ENCODE results near the gene KLF17. TPM values are rescaled to one million over a fixed set of nuclear protein-coding genes. Genes with fewer than 3 reads are reported as not detected.

KLF17 gene
- total and polyA plus RNA-seq, 2 donors (not counting 1 experiment from before 2014, with no cell fraction given): not detected

- no peak overlapping the region for H2AFZ ChIP-seq (ENCODE audit: insufficient read depth, low read depth, low read length, poor library complexity, severe bottlenecking)
- DNase-seq (no peak), ATAC-seq (ENCODE audit: low read depth) (no peak)
- Mint-ChIP-seq H3K4me3 (no peak overlapping the region), H3K9me3 (ENCODE audit: insufficient read depth) (no peaks in the 10 kb centered on the region), H3K27me3 (peaks cover 15% of the 10 kb centered on the region), H3K27ac (no peak overlapping the region), H3K4me1 (no peaks in the 10 kb centered on the region)
- no peak overlapping the region for H3K4me3 ChIP-seq (ENCODE audit: control extremely low read depth in 1 of 5, extremely low read depth in 1 of 5, insufficient read depth in 1 of 5, low read depth in 2 of 5, low read length in 4 of 5)
- ChIA-PET POLR2A (no interaction called here), CTCF (no interaction called here)
- H4K20me1 ChIP-seq (ENCODE audit: control insufficient read depth, insufficient read depth, low read length, poor library complexity, severe bottlenecking): no peaks in the 10 kb centered on the region
- intact Hi-C loops (cut with micrococcal nuclease): no loop called here
- H3K27ac ChIP-seq (ENCODE audit: low read length in 2 of 2): no peak overlapping the region
- no peaks in the 10 kb centered on the region for H3K36me3 ChIP-seq (replicated peaks in 1 of 2; ENCODE audit: control extremely low read depth in 1 of 2, control insufficient read depth in 1 of 2, extremely low read depth in 1 of 2, insufficient read depth in 2 of 2, low read length in 1 of 2)
- TF ChIP-seq CTCF (IDR thresholded peaks at IDR 0.05) (no peak), EZH2 (IDR thresholded peaks at IDR 0.05; ENCODE audit: borderline replicate concordance, insufficient read depth, low read depth, low read length, poor library complexity, severe bottlenecking) (no peak)
- WGBS (ENCODE audit: insufficient coverage): 89% methylated on average over 13 of the region's 19 CpGs
- no peak overlapping the region for H3K4me2 ChIP-seq (replicated peaks; ENCODE audit: low read depth, low read length, poor library complexity, severe bottlenecking)
- no peaks in the 10 kb centered on the region for H3K79me2 ChIP-seq (ENCODE audit: control insufficient read depth, insufficient read depth, low read length)
- no peaks in the 10 kb centered on the region for H3K4me1 ChIP-seq (ENCODE audit: control insufficient read depth in 2 of 2, insufficient read depth in 2 of 2, low read length in 2 of 2)
- no peak overlapping the region for H3K9ac ChIP-seq (ENCODE audit: low read length)
- H3K9me3 ChIP-seq (ENCODE audit: control extremely low read depth in 1 of 3, control insufficient read depth in 2 of 3, insufficient read depth in 1 of 3, low read length in 2 of 3): no peaks in the 10 kb centered on the region
- H3K27me3 ChIP-seq (replicated peaks in 1 of 4; ENCODE audit: control extremely low read depth in 1 of 4, control insufficient read depth in 3 of 4, insufficient read depth in 4 of 4, low read length in 3 of 4): peaks cover 0 to 9% (median 0%) of the 10 kb centered on the region in 4 experiments
Measured at GRCh38 chr1:44134071-44134920, 15.7 kb downstream of the KLF17 start.

DNA sequence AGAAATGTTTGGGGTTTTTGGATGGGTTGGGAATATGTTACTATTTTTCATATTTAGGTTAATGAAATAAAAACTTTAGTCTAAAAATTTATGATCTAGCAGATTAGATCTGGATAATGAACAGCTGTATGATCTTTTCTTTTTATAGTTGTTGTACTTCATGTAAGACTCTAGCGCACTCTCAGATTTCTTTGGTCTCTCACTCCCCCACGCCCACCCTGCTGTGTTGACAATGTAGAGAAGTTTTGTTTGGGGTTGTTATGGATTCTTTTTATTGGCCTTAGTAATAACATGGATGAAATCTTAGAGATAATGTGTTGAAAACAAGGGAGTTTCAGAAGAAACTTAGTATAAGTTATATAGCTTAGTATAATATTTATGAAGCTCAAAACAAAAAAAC is 17.3 kb downstream of the KLF17 start:
- Mint-ChIP-seq H3K4me3 (no peak overlapping the region), H3K27ac (no peak overlapping the region), H3K4me1 (no peaks in the 10 kb centered on the region), H3K9me3 (ENCODE audit: insufficient read depth) (no peaks in the 10 kb centered on the region), H3K27me3 (peaks cover 12% of the 10 kb centered on the region)
- no CpG with 5 or more reads among the region's 2 CpGs for WGBS (ENCODE audit: insufficient coverage)
- CTCF ChIA-PET: no interaction called here
- no peak overlapping the region for H3K4me2 ChIP-seq (replicated peaks; ENCODE audit: low read depth, low read length, poor library complexity, severe bottlenecking)
- no peak overlapping the region for H2AFZ ChIP-seq (ENCODE audit: insufficient read depth, low read depth, low read length, poor library complexity, severe bottlenecking)
- H3K9me3 ChIP-seq (ENCODE audit: control extremely low read depth in 1 of 3, control insufficient read depth in 2 of 3, insufficient read depth in 1 of 3, low read length in 2 of 3): no peaks in the 10 kb centered on the region
- no peaks in the 10 kb centered on the region for H3K4me1 ChIP-seq (ENCODE audit: control insufficient read depth in 2 of 2, insufficient read depth in 2 of 2, low read length in 2 of 2)
- H3K4me3 ChIP-seq (ENCODE audit: control extremely low read depth in 1 of 5, extremely low read depth in 1 of 5, insufficient read depth in 1 of 5, low read depth in 2 of 5, low read length in 4 of 5): no peak overlapping the region
- intact Hi-C loops (cut with micrococcal nuclease): no loop called here
- TF ChIP-seq CTCF (IDR thresholded peaks at IDR 0.05): no peak
- TF ChIP-seq EZH2 (IDR thresholded peaks at IDR 0.05; ENCODE audit: borderline replicate concordance, insufficient read depth, low read depth, low read length, poor library complexity, severe bottlenecking): no peak
- H3K27me3 ChIP-seq (replicated peaks in 1 of 4; ENCODE audit: control extremely low read depth in 1 of 4, control insufficient read depth in 3 of 4, insufficient read depth in 4 of 4, low read length in 3 of 4): peaks cover 0 to 7% (median under 1%) of the 10 kb centered on the region in 4 experiments
- no peak overlapping the region for H3K9ac ChIP-seq (ENCODE audit: low read length)
- no peaks in the 10 kb centered on the region for H3K79me2 ChIP-seq (ENCODE audit: control insufficient read depth, insufficient read depth, low read length)
- no peak for DNase-seq
- POLR2A ChIA-PET: no interaction called here
- ATAC-seq (ENCODE audit: low read depth): no peak
- no peaks in the 10 kb centered on the region for H4K20me1 ChIP-seq (ENCODE audit: control insufficient read depth, insufficient read depth, low read length, poor library complexity, severe bottlenecking)
- no peaks in the 10 kb centered on the region for H3K36me3 ChIP-seq (replicated peaks in 1 of 2; ENCODE audit: control extremely low read depth in 1 of 2, control insufficient read depth in 1 of 2, extremely low read depth in 1 of 2, insufficient read depth in 2 of 2, low read length in 1 of 2)
- no peak overlapping the region for H3K27ac ChIP-seq (ENCODE audit: low read length in 2 of 2)
